Common myeloid progenitor, CD34-positive (primary cell): ENCODE measurements around the gene FAM117A. TPM values are rescaled to one million over a fixed set of nuclear protein-coding genes. Genes with fewer than 3 reads are reported as not detected.

Experiments
- CTCF ChIA-PET: fragments of 350-600 bp; sonication (Branson Sonifier 250); formaldehyde crosslinking; loops from one replicate; lab custom pipeline; 2021; ENCODE audit warnings: antibody characterized with exemption; lab: Charles Lee
- POLR2A ChIA-PET: fragments of 350-600 bp; sonication (Branson Sonifier 250); formaldehyde crosslinking; loops from one replicate; lab custom pipeline; 2021; ENCODE audit warnings: antibody characterized with exemption; lab: Charles Lee
- DNase-seq, 3 donors: peaks; one replicate each; pipeline versions ENCODE4 v3.0.0 to v3.0.0-alpha.2; 2013
- H3K27ac ChIP-seq, 2 experiments: 1 replicate in 1 of 2; 2 replicates in 1 of 2; pipeline ENCODE4 v1.7.0; 2013; ENCODE audit warnings: inconsistent platforms in 2 of 2, low read length in 2 of 2, mild to moderate bottlenecking in 2 of 2, low read depth in 1 of 2, moderate library complexity in 1 of 2; ENCODE audit not compliant: severe bottlenecking in 2 of 2, insufficient read depth in 1 of 2, poor library complexity in 1 of 2
- H3K27me3 ChIP-seq, 5 experiments: replicated peaks in 2 of 5; 1 replicate in 3 of 5; 2 replicates in 2 of 5; pipeline versions ENCODE4 v1.6.1 to v1.7.0; 2013; ENCODE audit warnings: low read length in 4 of 5, mild to moderate bottlenecking in 2 of 5, moderate library complexity in 2 of 5, inconsistent platforms in 1 of 5; ENCODE audit not compliant: insufficient read depth in 5 of 5, control insufficient read depth in 4 of 5
- H3K36me3 ChIP-seq, 4 experiments: 1 replicate in 2 of 4; 2 replicates in 2 of 4; pipeline versions ENCODE4 v1.6.1 to v1.7.0; 2013; ENCODE audit warnings: low read length in 3 of 4, control low read depth in 1 of 4, mild to moderate bottlenecking in 1 of 4; ENCODE audit not compliant: control insufficient read depth in 4 of 4, insufficient read depth in 4 of 4
- H3K4me1 ChIP-seq, 4 experiments: 1 replicate in 3 of 4; 2 replicates in 1 of 4; pipeline versions ENCODE4 v1.6.1 to v1.7.1; 2013; ENCODE audit warnings: low read length in 3 of 4, mild to moderate bottlenecking in 3 of 4, control low read depth in 1 of 4, inconsistent platforms in 1 of 4, moderate library complexity in 1 of 4; ENCODE audit not compliant: control insufficient read depth in 4 of 4, insufficient read depth in 4 of 4; ENCODE audit errors: control extremely low read depth in 1 of 4
- H3K4me3 ChIP-seq, 7 experiments: 1 replicate in 4 of 7; 2 replicates in 3 of 7; pipeline versions ENCODE4 v1.5.1 to v1.7.0; 2013; ENCODE audit warnings: mild to moderate bottlenecking in 7 of 7, low read length in 6 of 7, moderate library complexity in 6 of 7, inconsistent platforms in 2 of 7, low read depth in 2 of 7, control low read depth in 1 of 7; ENCODE audit not compliant: insufficient read depth in 4 of 7, control insufficient read depth in 1 of 7; ENCODE audit errors: extremely low read depth in 1 of 7
- H3K9me3 ChIP-seq, 5 experiments: 1 replicate in 4 of 5; 2 replicates in 1 of 5; pipeline versions ENCODE4 v1.6.1 to v1.7.1; 2013; ENCODE audit warnings: low read length in 4 of 5, mild to moderate bottlenecking in 2 of 5, inconsistent platforms in 1 of 5, low read depth in 1 of 5, moderate library complexity in 1 of 5; ENCODE audit not compliant: control insufficient read depth in 4 of 5, insufficient read depth in 2 of 5; ENCODE audit errors: control extremely low read depth in 1 of 5
- WGBS: methylation state at CpG from one replicate; pipeline ENCODE4 v1.1.5; 2013; ENCODE audit not compliant: insufficient coverage; 5-methylcytosine and 5-hydroxymethylcytosine counted together
- polyA plus RNA-seq: library from polyadenylated mRNA; unstranded; fragments of 120-200 nt; gene quantifications from one replicate; pipeline ENCODE4 v1.2.1, GENCODE V29; 2013

FAM117A gene
- 338 TPM for polyA plus RNA-seq

DNA sequence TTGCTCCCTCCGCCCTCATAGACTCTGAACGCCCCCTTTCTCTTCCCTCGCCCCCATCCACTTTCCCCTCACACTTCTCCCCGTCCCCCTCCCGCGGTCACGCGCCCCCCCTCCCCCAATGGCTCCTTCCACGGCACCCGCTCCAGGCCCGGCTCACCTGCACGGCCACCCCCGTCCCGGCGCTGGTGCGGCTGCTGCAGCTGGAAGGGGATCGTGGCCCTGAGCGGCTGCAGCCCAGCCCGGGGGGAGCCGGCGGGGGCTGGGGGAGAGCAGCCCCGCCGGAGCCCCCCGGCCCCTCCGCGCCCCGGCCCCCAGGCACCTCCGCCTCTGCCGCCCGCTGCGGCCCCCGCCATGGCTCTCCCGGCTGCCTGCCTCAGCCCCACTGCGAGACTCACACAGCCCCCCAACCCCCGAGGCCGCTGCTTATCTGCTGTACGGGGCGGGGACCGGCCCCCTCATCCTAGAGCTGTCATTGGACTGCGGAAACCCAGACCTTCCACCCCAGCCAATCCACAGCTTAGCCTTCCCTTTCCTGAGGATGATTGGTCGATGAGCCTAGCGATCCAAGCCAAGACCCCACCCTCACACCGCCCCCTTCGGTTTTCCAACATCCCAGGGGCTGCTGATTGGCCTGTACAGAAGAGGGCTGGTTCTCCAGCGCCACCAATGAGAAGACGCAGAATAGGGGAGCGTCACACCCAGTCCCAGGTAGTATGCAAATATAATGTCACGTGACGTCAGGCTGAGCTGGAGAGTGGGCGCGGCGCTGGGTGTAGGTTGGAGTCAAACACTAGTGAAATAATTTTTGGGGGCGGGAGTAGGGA, at the start of gene FAM117A:
FAM117A (minus strand) TSS at position 397 of the 824 bp plus-strand sequence; CDS start at position 353, 44 bp downstream.
- WGBS = 0% methylated on average over 18 of the region's 53 CpGs
- POLR2A ChIA-PET = interaction anchor here (0.5 to 13.5 kb wide), 16 partner anchors 9 to 454 kb away, joined by 3 to 201 read pairs (median 6); partner anchors contain the start of genes KAT7 and SLC35B1
- H3K27ac ChIP-seq = peak within 1 kb of the TSS; percentile 71 to 84

DNA sequence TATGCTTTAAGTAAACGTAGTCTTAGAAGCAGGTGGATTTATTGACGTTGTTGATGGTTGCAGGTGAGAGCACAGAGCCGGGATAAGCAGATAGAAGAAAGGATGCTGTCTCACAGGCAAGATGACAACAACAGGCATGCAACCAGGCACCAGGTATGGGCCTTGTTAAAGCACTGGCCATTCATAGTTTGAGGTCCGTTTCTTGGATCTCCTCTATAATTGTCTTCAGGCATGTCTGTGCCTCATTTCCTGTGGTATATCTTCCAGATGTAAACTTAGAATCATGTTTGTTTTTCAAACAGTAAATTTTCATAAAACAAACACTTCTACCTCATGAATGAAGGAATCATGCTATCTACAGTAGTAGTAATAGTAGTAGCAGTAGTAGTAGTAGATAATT, 45.1 kb upstream of the FAM117A start:
- H3K9me3 ChIP-seq = no peaks in the 10 kb centered on the region
- H3K4me3 ChIP-seq = no peak overlapping the region
- DNase-seq = no peak
- H3K27me3 ChIP-seq = no peaks in the 10 kb centered on the region
- no peak overlapping the region for H3K27ac ChIP-seq
- H3K36me3 ChIP-seq = peaks cover 27 to 81% (median 43%) of the 10 kb centered on the region in 4 experiments
- CTCF ChIA-PET = interaction anchor here (0.9 to 1.7 kb wide), 4 partner anchors 10 to 41 kb away, joined by 3 to 4 read pairs (median 3); no protein-coding TSS in a partner anchor
- H3K4me1 ChIP-seq = no peaks in the 10 kb centered on the region
- WGBS = 88% methylated on average over 3 of the region's 4 CpGs
- POLR2A ChIA-PET = no interaction called here

More for the DNA sequence above, at the start of gene FAM117A:
- Histone ChIP-seq H3K27me3 (no peaks in the 10 kb centered on the region), H3K4me1 (peaks cover 30 to 47% (median 39%) of the 10 kb centered on the region in 4 experiments), H3K4me3 (peak within 1 kb of the TSS; percentile 77 to 99 (median 94)), H3K9me3 (no peaks in the 10 kb centered on the region), H3K36me3 (peaks cover 3 to 27% (median 15%) of the 10 kb centered on the region in 4 experiments)
- CTCF ChIA-PET = interaction anchor here (0.6 to 10.7 kb wide), 17 partner anchors 10 to 233 kb away, joined by 3 to 73 read pairs (median 4); no protein-coding TSS in a partner anchor
- DNase-seq = peak; percentile 100

DNA sequence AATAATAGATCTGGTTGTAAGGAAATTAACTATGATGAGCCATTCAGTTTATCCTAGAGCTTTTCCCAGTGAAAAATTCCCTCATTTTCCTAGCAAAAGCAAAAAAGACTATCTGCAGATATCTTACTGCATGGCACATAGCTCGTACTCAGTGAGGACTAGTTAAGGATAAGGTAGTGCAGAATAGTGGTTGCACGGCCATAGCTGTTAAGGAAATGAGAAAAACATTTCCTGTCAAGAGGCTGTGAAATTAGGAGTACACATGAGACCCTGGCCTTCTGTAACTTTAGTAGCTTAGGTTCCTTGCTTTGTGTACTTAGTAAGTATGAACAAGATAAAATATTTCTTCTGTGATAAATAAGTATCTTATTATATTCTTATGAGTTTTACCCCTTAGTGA, 34.8 kb upstream of the FAM117A start:
- POLR2A ChIA-PET = no interaction called here
- 80% methylated on average over 1 of the region's 2 CpGs for WGBS

DNA sequence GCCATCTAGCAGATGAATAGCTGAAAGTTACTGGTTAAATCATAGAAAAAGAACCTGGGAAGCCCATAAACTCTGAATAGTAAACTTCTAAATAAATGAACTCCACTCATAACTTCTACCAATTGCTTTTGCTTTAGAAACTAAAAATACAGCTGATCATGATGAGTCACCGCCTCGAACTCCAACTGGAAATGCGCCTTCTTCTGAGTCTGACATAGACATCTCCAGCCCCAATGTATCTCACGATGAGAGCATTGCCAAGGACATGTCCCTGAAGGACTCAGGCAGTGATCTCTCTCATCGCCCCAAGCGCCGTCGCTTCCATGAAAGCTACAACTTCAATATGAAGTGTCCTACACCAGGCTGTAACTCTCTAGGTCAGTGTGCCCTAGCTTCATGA, 34.3 kb upstream of the FAM117A start:
- H3K36me3 ChIP-seq = peaks cover 23 to 76% (median 52%) of the 10 kb centered on the region in 4 experiments
- CTCF ChIA-PET = interaction anchor here (0.8 to 1.9 kb wide), 8 partner anchors 9 to 89 kb away, joined by 3 to 7 read pairs (median 4); partner anchors contain the start of gene FAM117A
- no peak for DNase-seq

More for the DNA sequence above, 34.8 kb upstream of the FAM117A start:
- no peaks in the 10 kb centered on the region for H3K9me3 ChIP-seq
- no peak overlapping the region for H3K4me3 ChIP-seq
- DNase-seq = no peak
- no peaks in the 10 kb centered on the region for H3K27me3 ChIP-seq
- CTCF ChIA-PET = interaction anchor here (0.8 to 1.9 kb wide), 7 partner anchors 9 to 90 kb away, joined by 3 to 7 read pairs (median 3); partner anchors contain the start of gene FAM117A
- H3K4me1 ChIP-seq = peaks cover 0 to 13% (median 3%) of the 10 kb centered on the region in 4 experiments
- H3K36me3 ChIP-seq = peaks cover 21 to 71% (median 49%) of the 10 kb centered on the region in 4 experiments
- no peak overlapping the region for H3K27ac ChIP-seq

GRCh38 chr17:49795372-49795771, 31.4 kb upstream of the FAM117A start:
- ChIA-PET CTCF (interaction anchor here (0.8 to 1.4 kb wide), 3 partner anchors 10 to 201 kb away, joined by 3 to 5 read pairs (median 4); no protein-coding TSS in a partner anchor), POLR2A (no interaction called here)
- DNase-seq = no peak
- WGBS = 98% methylated on average over 4 of the region's 5 CpGs
- H3K9me3 ChIP-seq = no peaks in the 10 kb centered on the region
- peaks cover 29 to 77% (median 59%) of the 10 kb centered on the region in 4 experiments for H3K36me3 ChIP-seq
- H3K4me1 ChIP-seq = peaks cover 0 to 16% (median 3%) of the 10 kb centered on the region in 4 experiments
- peak overlapping the region in 1 of 2 experiments; percentile 10 for H3K27ac ChIP-seq
- no peak overlapping the region for H3K4me3 ChIP-seq
- H3K27me3 ChIP-seq = no peaks in the 10 kb centered on the region

More for the DNA sequence above, 34.3 kb upstream of the FAM117A start:
- Histone ChIP-seq H3K27ac (no peak overlapping the region), H3K4me1 (peaks cover 0 to 13% (median 3%) of the 10 kb centered on the region in 4 experiments), H3K4me3 (no peak overlapping the region), H3K9me3 (no peaks in the 10 kb centered on the region), H3K27me3 (no peaks in the 10 kb centered on the region)
- POLR2A ChIA-PET = interaction anchor here (0.6 kb wide), 1 partner anchor 16 kb away, joined by 3 read pairs; no protein-coding TSS in a partner anchor
- 98% methylated on average over 8 of the region's 8 CpGs for WGBS

DNA sequence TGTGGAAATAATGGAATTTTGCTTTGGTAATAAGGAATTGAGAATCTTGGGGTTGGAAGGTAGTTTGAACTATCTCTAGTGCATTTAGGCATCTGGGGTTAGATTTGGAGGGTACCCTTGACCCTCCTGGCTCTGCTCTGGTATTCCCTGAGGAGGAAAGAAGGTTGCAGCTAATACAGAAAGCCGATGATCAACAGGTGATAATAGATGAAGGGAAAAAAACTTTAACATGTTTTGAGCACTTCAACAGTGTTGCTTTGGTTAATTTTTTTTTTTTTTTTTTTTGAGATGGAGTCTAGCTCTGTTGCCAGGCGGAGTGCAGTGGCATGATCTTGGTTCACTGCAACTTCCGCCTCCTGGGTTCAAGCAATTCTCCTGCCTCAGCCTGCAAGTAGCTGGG, 29.4 kb upstream of the FAM117A start:
- H3K9me3 ChIP-seq = no peaks in the 10 kb centered on the region
- POLR2A ChIA-PET = no interaction called here
- DNase-seq = no peak
- H3K4me1 ChIP-seq = peaks cover 0 to 25% (median 14%) of the 10 kb centered on the region in 4 experiments
- H3K27me3 ChIP-seq = no peaks in the 10 kb centered on the region
- CTCF ChIA-PET = interaction anchor here (1.0 to 1.6 kb wide), 2 partner anchors 37 to 59 kb away, joined by 4 to 5 read pairs; no protein-coding TSS in a partner anchor
- no peak overlapping the region for H3K4me3 ChIP-seq
- WGBS = 95% methylated on average over 2 of the region's 3 CpGs
- H3K36me3 ChIP-seq = peaks cover 20 to 62% (median 45%) of the 10 kb centered on the region in 4 experiments
- no peak overlapping the region for H3K27ac ChIP-seq
